Neural cell (in vitro differentiated cells): Measurements from ENCODE around the gene SDR42E1.

ENCODE experiments used
- EP300 ChIP-seq: fragments of 450-650 bp; conservative IDR thresholded peaks from 2 replicates; pipeline ENCODE4 v1.6.1; 2014; ENCODE audit warnings: antibody characterized with exemption, mild to moderate bottlenecking, moderate library complexity; ENCODE audit not compliant: poor library complexity, severe bottlenecking
- MXI1 ChIP-seq: fragments of 450-650 bp; conservative IDR thresholded peaks from 2 replicates; pipeline ENCODE4 v1.6.1; 2014; ENCODE audit warnings: antibody characterized with exemption, mild to moderate bottlenecking; ENCODE audit not compliant: poor library complexity, severe bottlenecking
- POLR2AphosphoS5 ChIP-seq: IDR thresholded peaks from 2 replicates; pipeline ENCODE4 v1.6.1; 2012
- TF ChIP-seq, protein P1 (sequence below): fragments of 450-650 bp; IDR thresholded peaks from 2 replicates; pipeline ENCODE4 v1.5.1; 2014; ENCODE audit warnings: antibody characterized with exemption, mild to moderate bottlenecking, moderate library complexity; ENCODE audit not compliant: poor library complexity, severe bottlenecking

GRCh38 chr16:82020051-82020450 is 8.8 kb upstream of the SDR42E1 start:
- TF ChIP-seq, protein P1, sequence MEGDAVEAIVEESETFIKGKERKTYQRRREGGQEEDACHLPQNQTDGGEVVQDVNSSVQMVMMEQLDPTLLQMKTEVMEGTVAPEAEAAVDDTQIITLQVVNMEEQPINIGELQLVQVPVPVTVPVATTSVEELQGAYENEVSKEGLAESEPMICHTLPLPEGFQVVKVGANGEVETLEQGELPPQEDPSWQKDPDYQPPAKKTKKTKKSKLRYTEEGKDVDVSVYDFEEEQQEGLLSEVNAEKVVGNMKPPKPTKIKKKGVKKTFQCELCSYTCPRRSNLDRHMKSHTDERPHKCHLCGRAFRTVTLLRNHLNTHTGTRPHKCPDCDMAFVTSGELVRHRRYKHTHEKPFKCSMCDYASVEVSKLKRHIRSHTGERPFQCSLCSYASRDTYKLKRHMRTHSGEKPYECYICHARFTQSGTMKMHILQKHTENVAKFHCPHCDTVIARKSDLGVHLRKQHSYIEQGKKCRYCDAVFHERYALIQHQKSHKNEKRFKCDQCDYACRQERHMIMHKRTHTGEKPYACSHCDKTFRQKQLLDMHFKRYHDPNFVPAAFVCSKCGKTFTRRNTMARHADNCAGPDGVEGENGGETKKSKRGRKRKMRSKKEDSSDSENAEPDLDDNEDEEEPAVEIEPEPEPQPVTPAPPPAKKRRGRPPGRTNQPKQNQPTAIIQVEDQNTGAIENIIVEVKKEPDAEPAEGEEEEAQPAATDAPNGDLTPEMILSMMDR: no peak
- TF ChIP-seq POLR2AphosphoS5: no peak
- no peak for TF ChIP-seq MXI1
- TF ChIP-seq EP300: no peak
